Liver (tissue), 9 donors: ENCODE measurements around the gene GBGT1. TPM values are rescaled to one million over a fixed set of nuclear protein-coding genes. Genes with fewer than 3 reads are reported as not detected.

Source experiments
- DNase-seq: peaks from one replicate; pipeline ENCODE4 v3.0.0-alpha.2; 2017; ENCODE audit warnings: low spot score
- H3K27ac ChIP-seq, 2 donors: one replicate each; pipeline ENCODE4 v1.7.0; 2013; ENCODE audit warnings: inconsistent platforms in 2 of 2, low read length in 2 of 2, control low read depth in 1 of 2, low read depth in 1 of 2, mild to moderate bottlenecking in 1 of 2
- H3K27me3 ChIP-seq, 4 donors: one replicate each; pipeline versions ENCODE4 v1.6.1 to v1.7.0; 2013; ENCODE audit warnings: low read length in 3 of 4, inconsistent platforms in 1 of 4, mild to moderate bottlenecking in 1 of 4, moderate library complexity in 1 of 4; ENCODE audit not compliant: control insufficient read depth in 4 of 4, insufficient read depth in 4 of 4
- H3K36me3 ChIP-seq, 4 donors: one replicate each; pipeline versions ENCODE4 v1.6.1 to v1.7.0; 2013; ENCODE audit warnings: low read length in 3 of 4, mild to moderate bottlenecking in 3 of 4, low read depth in 1 of 4, moderate library complexity in 1 of 4; ENCODE audit not compliant: control insufficient read depth in 4 of 4, insufficient read depth in 3 of 4
- H3K4me1 ChIP-seq, 4 donors: one replicate each; pipeline versions ENCODE4 v1.6.1 to v1.7.0; 2013; ENCODE audit warnings: low read length in 3 of 4, mild to moderate bottlenecking in 3 of 4, moderate library complexity in 1 of 4; ENCODE audit not compliant: control insufficient read depth in 4 of 4, insufficient read depth in 4 of 4
- H3K4me3 ChIP-seq, 3 donors: one replicate each; pipeline versions ENCODE4 v1.6.1 to v1.7.0; 2013; ENCODE audit warnings: low read length in 3 of 3, control low read depth in 1 of 3, low read depth in 1 of 3, mild to moderate bottlenecking in 1 of 3
- H3K9ac ChIP-seq, 2 donors: one replicate each; pipeline ENCODE4 v1.7.0; 2013; ENCODE audit warnings: low read length in 2 of 2, mild to moderate bottlenecking in 2 of 2, moderate library complexity in 2 of 2, control low read depth in 1 of 2, low read depth in 1 of 2
- H3K9me3 ChIP-seq, 4 donors: one replicate each; pipeline versions ENCODE4 v1.6.1 to v1.7.0; 2013; ENCODE audit warnings: low read length in 3 of 4; ENCODE audit not compliant: control insufficient read depth in 4 of 4
- EGR1 ChIP-seq, 2 donors: IDR thresholded peaks; 2 replicates each; pipeline ENCODE4 v1.6.1; 2016 to 2018; ENCODE audit warnings: antibody characterized with exemption in 2 of 2, low read depth in 2 of 2
- FOXA1 ChIP-seq: IDR thresholded peaks from 2 replicates; pipeline ENCODE4 v1.6.1; 2016; ENCODE audit warnings: antibody characterized with exemption
- FOXA2 ChIP-seq: IDR thresholded peaks from 2 replicates; pipeline ENCODE4 v1.6.1; 2016; ENCODE audit warnings: antibody characterized with exemption
- GABPA ChIP-seq, 2 donors: IDR thresholded peaks in 1 of 2; conservative IDR thresholded peaks in 1 of 2; 2 replicates each; pipeline ENCODE4 v1.6.1; 2016; ENCODE audit warnings: antibody characterized with exemption in 2 of 2, mild to moderate bottlenecking in 1 of 2, moderate library complexity in 1 of 2
- MAX ChIP-seq: IDR thresholded peaks from 2 replicates; pipeline ENCODE4 v1.6.1; 2016; ENCODE audit warnings: antibody characterized with exemption
- NR2F2 ChIP-seq: IDR thresholded peaks from 2 replicates; pipeline ENCODE4 v1.6.1; 2016; ENCODE audit warnings: antibody characterized with exemption
- RAD21 ChIP-seq, 2 donors: IDR thresholded peaks; 2 replicates each; pipeline ENCODE4 v1.6.1; 2016; ENCODE audit warnings: antibody characterized with exemption in 2 of 2, mild to moderate bottlenecking in 2 of 2
- REST ChIP-seq: IDR thresholded peaks from 2 replicates; pipeline ENCODE4 v1.6.1; 2016; ENCODE audit warnings: antibody characterized with exemption, mild to moderate bottlenecking
- RXRA ChIP-seq, 2 donors: IDR thresholded peaks; 2 replicates each; pipeline ENCODE4 v1.6.1; 2017 to 2018; ENCODE audit warnings: antibody characterized with exemption in 2 of 2, mild to moderate bottlenecking in 1 of 2
- SP1 ChIP-seq: IDR thresholded peaks from 2 replicates; pipeline ENCODE4 v1.6.1; 2018; ENCODE audit warnings: antibody characterized with exemption, mild to moderate bottlenecking
- TAF1 ChIP-seq: conservative IDR thresholded peaks from 2 replicates; pipeline ENCODE4 v1.6.1; 2016; ENCODE audit warnings: antibody characterized with exemption, mild to moderate bottlenecking
- YY1 ChIP-seq: IDR thresholded peaks from 2 replicates; pipeline ENCODE4 v1.6.1; 2016; ENCODE audit warnings: antibody characterized with exemption, mild to moderate bottlenecking
- ZBTB33 ChIP-seq: IDR thresholded peaks from 2 replicates; pipeline ENCODE4 v1.6.1; 2016; ENCODE audit warnings: antibody characterized with exemption
- WGBS: extraction: QIAGEN DNeasy Blood & Tissue Kit; methylation state at CpG from one replicate; pipeline ENCODE4 v1.1.7; 2013; 5-methylcytosine and 5-hydroxymethylcytosine counted together
- polyA plus RNA-seq, 2 donors: library from polyadenylated mRNA; stranded (reverse) in 1 of 2; unstranded in 1 of 2; fragments of 200-250 nt in 1 of 2; fragments of >200 nt in 1 of 2; fragmentation: Nextera tagmentation in 1 of 2; extraction: Ambion mirVana in 1 of 2; gene quantifications; one replicate each; pipeline versions ENCODE4 v1.2.1 to v1.2.3, GENCODE V29; 2013 to 2015
- total RNA-seq, 2 donors: library from RNA; depleted of rRNA; stranded (reverse); fragments of >200 nt; gene quantifications; one replicate each; pipeline ENCODE4 v1.2.3, GENCODE V29; 2014
- donor health status: healthy.
- donor health status: healthy.
- donor health status: healthy.
- donor health status: healthy.
- donor health status: healthy.

Gene GBGT1
- total and polyA plus RNA-seq, 4 donors, result 0.33 to 25.7 (median 2.3) TPM

GRCh38 chr9:133113163-133113948 lies 50.4 kb downstream of the GBGT1 start (continued):
- TF ChIP-seq MAX, result no peak
- peak; percentile 100 for TF ChIP-seq RXRA (IDR thresholded peaks at IDR 0.05)

DNA sequence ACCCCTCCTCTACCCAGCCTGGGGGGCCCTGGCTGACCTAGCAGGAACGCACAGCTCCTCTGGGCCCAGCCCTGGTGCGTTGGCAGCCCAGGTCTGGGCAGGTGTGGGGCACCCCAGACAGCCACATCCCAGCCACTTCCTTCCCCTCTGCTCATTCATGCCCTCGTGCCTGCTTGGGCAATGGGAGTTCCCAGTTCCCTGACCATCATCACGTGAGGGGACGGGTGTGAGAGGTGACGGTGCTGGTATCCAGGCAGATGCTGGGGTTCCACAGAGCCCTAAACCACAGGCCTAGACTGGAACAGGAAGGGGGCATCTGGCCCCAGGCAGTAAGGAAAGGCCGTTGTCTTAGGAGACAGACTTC lies 51.1 kb downstream of the GBGT1 start:
- no peak overlapping the region for H3K9ac ChIP-seq
- H3K9me3 ChIP-seq, result no peaks in the 10 kb centered on the region
- H3K4me1 ChIP-seq, result peaks cover 21 to 58% (median 51%) of the 10 kb centered on the region in 4 donors
- WGBS, result 64% methylated on average over 7 of the region's 7 CpGs
- peaks cover 0 to 35% (median 17%) of the 10 kb centered on the region in 4 donors for H3K36me3 ChIP-seq
- no peaks in the 10 kb centered on the region for H3K27me3 ChIP-seq
- no peak for DNase-seq
- no peak overlapping the region for H3K4me3 ChIP-seq
- H3K27ac ChIP-seq, result peak overlapping the region; percentile 77 to 88
- TF ChIP-seq RXRA (IDR thresholded peaks at IDR 0.05), result no peak
- TF ChIP-seq FOXA1, result no peak
- no peak for TF ChIP-seq RAD21 (IDR thresholded peaks at IDR 0.05)
- TF ChIP-seq FOXA2, result no peak
- no peak for TF ChIP-seq SP1
- no peak for TF ChIP-seq NR2F2
- no peak for TF ChIP-seq TAF1

- Histone ChIP-seq H3K9me3 (no peaks in the 10 kb centered on the region), H3K27me3 (no peaks in the 10 kb centered on the region), H3K9ac (no peak overlapping the region), H3K4me3 (no peak overlapping the region), H3K36me3 (peaks cover 0 to 41% (median 18%) of the 10 kb centered on the region in 4 donors), H3K4me1 (peaks cover 21 to 52% (median 48%) of the 10 kb centered on the region in 4 donors), H3K27ac (no peak overlapping the region)
- 93% methylated on average over 30 of the region's 30 CpGs for WGBS
- no peak for TF ChIP-seq RAD21 (IDR thresholded peaks at IDR 0.05)
- TF ChIP-seq ZBTB33, result no peak
- TF ChIP-seq YY1, result no peak
- no peak for TF ChIP-seq FOXA2
- no peak for TF ChIP-seq RXRA (IDR thresholded peaks at IDR 0.05)
- no peak for TF ChIP-seq REST
- TF ChIP-seq EGR1 (IDR thresholded peaks at IDR 0.05; ENCODE audit: low read depth in 2 of 2), result no peak
- TF ChIP-seq NR2F2, result no peak
- TF ChIP-seq FOXA1, result no peak
- no peak for TF ChIP-seq MAX
- no peak for TF ChIP-seq GABPA (IDR thresholded peaks at IDR 0.05 in 1 of 2, conservative IDR thresholded peaks at IDR 0.05 in 1 of 2)
- no peak for TF ChIP-seq TAF1
- DNase-seq, result no peak
These were observed 51.7 kb downstream of the GBGT1 start for GRCh38 chr9:133111808-133112662.
